ENCODE results near the gene PDRG1.
"Not testable (repeated sequence)": the region's sequence is repeated elsewhere in the genome, so short reads cannot be mapped to it uniquely, and the experiment has no call there.

The PDRG1 gene

DNA sequence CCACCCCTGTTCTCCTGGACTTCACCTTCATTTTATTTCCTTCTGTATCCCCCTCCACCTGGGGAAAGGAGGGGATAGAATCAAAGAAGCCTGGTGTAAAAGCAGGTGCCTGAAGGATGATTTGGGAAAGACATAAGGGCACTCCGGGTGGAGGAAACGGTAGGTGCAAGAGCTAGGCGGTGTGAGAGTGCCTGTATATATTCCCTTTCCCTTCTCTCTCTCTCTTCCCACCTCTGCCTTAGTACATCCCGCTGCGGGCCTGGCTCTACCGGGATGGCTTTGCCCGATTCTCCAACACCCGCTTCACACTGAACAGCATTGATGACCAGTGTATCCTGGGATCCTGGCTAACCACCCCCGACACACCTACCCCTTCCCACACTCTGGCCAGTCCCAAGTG is 26.2 kb downstream of the PDRG1 start:
- no peak for DNase-seq

DNA sequence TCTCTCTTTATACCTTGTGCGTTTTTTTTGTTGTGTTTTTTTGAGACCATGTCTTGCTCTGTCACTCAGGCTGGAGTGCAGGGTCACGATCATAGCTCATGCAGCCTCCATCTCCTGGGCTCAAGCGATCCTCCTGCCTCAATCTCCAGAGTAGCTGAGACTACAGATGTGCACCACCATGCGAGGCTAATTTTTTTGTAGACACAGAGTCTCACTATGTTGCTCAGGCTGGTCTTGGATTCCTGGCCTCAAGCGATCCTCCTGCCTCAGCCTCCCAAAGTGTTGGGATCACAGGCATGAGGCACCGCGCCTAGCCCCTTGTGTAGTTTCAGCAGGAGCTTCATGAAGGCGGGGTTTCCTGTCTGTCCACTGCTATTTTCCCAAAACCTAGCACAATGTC is 27.3 kb downstream of the PDRG1 start:
- DNase-seq = no peak

DNA sequence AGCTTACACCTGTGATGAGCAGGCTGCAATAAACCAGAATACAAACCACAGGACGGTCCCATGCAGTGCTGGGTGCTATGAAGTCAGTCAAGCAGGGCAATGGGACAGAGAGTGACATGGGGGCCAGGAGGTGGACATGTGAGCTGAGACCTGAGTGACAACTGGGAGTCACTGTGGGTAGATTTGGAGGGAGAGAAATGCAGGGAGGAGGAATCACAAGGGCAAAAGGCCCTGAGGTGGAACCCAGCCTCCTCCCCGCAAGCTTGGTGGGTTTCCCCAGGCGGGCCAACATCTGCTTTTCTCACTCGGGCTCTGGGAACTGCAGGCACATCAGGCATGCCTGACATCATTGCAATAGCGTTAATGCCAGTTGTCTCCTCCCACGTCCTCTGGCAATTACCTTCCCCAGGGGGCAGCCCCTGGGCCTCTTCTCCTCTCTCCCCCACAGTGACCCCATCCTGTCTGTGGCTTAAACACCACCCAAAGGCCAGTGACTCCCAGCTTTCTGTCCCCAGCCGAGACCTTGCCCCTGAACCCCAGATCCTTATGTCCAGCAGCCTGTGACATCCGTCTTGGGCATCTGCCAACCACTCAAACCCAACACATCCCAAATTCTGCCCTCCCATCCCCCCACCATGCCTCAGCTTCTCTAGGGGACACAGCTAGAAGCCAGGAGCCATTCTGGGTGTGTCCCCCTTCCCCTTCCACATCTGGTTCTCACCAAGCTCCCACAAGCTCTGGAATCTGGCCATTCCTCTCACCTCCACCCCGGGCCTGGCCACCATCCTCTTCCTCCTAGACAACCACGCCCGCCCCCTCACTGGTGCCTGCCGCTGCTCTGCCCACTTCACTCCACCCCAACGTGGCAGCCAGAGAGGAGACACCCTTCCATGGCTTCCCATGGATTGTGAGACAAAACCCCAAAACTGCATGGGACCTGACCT is 28.2 kb downstream of the PDRG1 start:
- DNase-seq = no peak

DNA sequence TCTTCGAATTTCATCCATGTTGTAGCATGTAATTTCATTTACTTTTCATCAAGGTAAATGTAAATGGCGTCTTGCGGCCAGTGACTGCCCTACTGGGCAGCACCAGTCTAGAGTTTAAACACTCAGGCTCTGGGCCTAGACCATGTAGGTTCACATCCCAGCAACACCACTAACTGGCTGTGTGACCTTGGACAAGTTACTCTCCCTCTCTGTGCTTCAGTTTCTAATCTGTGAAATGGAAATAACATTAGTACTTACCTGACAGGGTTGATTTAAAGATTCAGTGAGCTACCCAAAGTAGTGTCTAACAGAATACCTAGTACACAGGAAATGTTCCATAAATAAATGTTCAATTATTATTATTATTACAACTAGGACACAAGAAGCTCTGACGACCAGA is 29.3 kb downstream of the PDRG1 start:
- no peak for DNase-seq

- DNase-seq = no peak
These were observed 29.7 kb downstream of the PDRG1 start for GRCh38 chr20:31922181-31922580.

GRCh38 chr20:31921480-31921879 is 30.4 kb downstream of the PDRG1 start:
- not testable (repeated sequence) for DNase-seq

DNA sequence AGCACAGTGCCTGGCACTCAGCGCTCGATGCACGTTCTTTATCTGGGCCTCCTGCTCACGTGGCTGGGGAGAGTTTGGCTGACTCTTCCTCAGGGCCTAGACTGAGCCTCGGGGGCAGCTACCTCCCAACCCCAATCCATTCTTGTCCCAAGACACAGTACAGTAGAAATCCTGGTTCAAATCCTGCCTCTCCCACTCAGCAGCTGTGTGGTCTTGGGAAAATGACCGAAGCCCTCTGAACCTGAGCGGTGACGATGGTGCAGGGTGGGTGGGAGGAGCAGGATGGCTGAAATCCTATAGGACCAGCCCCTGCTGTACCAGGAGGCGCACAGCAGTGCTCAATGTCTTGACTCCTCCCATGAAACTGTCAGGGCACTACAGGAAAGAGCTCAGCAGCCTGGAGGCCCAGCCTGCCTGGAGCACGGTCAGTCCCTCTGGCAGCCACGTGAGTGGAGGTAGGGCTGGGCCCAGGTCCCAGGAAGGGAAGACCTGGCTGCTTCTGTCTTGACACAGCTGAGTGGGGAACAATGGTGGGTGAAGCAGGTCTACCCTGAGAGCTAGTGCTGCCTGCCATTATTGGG is 31.5 kb downstream of the PDRG1 start:
- DNase-seq = no peak

DNA sequence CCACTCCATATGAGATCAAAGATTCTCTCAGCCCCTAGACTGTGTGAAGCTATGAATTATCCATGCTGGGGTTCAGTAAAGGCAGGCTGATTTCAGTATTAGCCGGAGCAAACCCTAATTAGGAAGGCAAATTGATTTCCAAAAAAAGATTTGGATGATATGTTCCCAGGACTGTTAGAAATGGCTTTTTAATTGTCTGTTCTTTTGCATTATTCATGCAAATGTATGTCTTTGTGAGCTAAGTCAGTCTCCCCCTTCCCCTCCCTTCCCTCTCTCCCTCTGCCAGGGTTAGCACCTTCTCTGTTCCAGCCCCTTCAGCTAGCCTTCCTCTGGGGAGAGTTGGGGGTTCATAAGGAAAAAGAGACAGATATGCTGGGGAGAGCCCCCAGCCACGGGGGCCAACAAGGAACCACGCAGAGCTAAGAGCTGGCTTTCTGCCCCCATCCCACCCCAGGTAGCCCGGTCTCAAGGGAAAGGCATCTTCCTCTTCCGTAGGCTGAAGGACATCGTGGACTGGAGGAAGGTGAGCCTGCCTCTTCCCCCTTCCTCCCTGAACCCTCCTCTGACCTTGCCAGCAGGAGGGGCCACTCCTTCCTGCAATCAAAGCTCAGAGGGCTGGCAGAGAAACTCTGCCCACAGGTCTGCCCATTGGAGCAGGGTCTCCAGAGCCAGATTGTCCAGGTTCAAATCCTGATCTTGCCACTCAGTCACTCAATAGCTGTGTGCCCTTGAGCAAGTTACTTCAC is 32.3 kb downstream of the PDRG1 start:
- DNase-seq = no peak

GRCh38 chr20:31918466-31919105 is 33.3 kb downstream of the PDRG1 start:
- no peak for DNase-seq

GRCh38 chr20:31917962-31918412 is 33.9 kb downstream of the PDRG1 start:
- DNase-seq = not testable (repeated sequence)

DNA sequence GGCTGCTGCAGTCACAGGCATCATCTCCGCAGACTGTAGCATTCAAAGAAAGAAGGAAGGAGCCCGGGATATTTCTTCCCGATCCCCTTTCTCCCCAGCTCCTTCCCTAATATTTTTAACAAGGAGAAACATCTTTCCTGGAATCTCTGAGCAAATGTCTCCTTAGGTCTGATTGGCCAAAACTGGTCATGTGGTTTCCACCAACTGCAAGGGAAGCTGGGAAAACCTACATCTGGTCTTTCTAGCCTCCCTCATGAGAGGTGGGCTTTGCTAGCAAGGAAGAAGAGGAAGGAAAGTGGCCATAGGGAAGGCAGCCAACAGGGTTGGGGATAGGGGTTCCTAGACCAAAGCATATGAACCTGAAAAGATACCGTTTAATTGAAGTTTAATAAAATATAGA is 35.1 kb downstream of the PDRG1 start:
- DNase-seq = no peak

DNA sequence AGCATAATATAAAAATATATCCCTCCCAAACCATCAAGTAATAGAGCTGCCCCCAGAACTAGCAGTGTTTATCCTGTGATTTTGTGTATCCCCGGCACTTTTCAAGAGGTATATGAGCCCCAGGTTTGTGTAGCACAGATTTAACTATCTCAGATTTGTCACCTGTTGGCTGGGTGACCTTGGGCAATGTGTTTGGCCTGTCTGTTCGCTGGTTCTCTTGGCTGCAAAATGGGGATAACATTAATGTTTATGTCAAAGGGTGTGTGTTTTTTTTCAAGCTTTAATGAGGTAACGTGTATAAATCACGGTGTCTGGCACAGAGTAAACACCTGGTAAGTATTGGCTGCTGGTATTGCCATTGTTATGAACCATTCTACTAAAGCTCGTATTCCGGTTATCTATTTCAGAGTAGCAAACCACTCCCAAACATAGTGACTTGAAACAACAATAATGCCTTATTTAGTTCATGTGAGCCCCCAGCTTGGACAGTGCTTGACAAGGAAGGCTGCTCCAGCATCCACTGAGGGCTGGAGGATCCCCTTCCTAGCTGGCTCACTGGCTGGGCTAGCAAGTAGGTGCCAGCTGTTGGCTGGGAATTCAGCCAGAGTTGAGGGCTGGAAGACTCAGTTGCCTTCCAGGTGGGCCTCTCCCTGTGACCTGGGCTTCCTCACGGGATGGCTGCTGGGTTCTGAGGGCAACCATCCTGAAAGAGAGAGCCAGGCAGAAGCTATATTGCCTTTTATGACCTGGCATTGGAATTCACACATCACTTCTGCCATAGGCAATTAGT is 36.2 kb downstream of the PDRG1 start:
- peak in 1 of 2 experiments; percentile 69 for DNase-seq

DNA sequence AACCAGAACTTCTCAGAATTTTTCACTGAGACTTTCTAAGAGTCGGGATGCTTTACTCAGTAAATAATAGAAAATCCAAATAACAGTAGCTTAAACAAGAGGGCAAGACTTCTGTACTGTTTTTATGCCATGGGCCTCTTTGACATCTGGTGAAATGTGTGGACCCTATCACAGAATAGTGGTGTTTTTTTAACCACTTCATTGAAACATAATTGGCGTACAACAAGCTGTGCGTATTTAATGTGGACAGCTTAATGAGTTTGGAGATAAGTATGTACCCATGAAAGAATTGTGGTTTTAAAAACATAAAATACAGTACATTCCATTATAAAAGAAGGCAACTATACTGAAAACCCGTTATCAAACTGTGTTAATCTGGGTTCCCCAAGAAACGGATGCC is 37.7 kb downstream of the PDRG1 start:
- no peak for DNase-seq

DNA sequence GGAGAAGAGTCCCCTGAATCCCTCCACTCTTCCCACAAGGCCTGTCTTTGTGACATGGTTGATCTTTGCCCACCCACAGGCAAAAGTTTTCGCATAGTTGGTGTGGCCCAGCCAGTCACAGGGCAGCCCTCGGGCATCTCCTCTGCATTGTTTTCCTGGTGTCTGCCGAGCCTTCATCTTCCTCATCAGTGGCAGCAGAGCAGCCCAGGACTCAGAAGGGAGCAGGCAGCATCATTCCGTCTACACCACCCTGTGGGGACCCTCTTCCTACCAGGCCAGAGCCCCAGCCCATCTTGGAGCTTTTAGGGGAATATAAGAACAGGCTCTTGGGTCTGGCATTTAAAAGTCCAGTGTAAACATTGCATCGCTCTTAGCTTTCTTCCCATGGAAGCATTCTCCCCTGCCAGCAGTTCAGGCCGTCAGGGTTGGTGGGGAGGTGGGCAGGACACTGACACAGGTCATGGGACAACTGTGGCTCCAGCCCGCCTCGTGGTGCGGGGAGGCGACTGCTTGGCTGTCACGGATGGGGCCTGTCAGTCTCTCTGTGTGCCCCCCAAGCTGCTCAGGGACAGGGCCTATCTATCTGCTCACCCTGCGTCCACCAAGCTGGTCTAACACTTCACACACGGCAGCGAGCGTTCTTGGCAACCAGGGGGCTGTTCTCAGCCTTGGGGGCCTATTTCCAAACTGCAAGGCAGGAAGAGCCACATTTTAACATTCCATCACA is 38.3 kb downstream of the PDRG1 start:
- no peak for DNase-seq

GRCh38 chr20:31910071-31910803 is 41.6 kb downstream of the PDRG1 start:
- no peak for DNase-seq

DNA sequence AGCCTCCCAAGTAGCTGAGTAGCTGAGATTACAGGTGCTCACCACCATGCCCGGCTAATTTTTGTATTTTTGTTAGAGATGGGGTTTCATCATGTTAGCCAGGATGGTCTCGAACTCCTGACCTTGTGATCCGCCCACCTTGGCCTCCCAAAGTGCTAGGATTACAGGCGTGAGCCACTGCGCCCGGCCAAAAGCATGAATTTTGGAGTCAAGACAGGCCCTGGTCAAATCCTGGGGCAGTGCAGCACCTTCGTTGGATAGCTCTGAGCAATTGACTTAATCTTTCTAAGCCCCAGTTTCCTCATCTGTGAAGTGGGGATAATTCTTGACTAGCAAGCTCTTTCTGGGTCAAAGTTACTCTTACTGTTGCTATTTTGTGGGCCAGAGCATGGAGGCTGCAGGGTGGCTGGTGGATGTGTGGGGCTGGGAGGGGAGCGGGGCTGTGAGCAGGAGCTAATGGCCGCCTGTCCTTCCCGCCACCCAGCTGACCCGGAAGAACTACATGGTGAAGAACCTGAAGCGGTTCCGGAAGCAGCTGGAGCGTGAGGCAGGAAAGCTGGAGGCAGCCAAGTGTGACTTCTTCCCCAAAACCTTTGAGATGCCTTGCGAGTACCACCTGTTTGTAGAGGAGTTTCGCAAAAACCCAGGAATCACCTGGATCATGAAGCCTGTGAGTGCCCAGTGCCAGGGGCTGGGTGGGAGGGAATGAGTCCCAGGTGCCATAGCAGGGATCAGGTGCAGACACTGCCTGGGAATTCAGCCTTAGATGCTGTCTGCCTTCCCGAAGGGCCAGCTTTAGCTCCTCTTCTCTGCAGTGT is 42.4 kb downstream of the PDRG1 start:
- DNase-seq = no peak

DNA sequence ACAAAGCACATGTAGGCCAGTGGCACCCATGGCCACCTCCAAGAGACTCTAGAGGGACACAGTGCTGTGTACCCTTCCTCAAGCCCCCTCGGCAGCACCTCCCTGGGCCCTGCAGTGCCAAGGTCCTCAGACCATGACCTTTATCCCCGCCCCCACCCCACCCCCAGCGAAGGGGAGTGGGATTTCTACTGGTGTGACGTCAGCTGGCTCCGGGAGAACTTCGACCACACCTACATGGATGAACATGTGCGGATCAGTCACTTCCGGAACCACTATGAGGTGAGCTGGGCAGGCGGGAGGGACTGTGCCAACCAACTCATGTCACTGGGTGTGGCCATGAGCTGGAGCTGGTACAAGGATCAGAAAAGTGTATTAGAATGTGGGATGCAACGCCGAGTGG is 43.4 kb downstream of the PDRG1 start:
- no peak for DNase-seq

- no peak for DNase-seq
These were observed 43.8 kb downstream of the PDRG1 start for GRCh38 chr20:31908016-31908415.

GRCh38 chr20:31907046-31907445 is 44.8 kb downstream of the PDRG1 start:
- no peak for DNase-seq

GRCh38 chr20:31906001-31906400 is 45.8 kb downstream of the PDRG1 start:
- DNase-seq = no peak

Measured in NCI-H2081 (cell line).